HCT116 (cell line): Measurements from ENCODE around the gene CHAD.

ENCODE experiments used
- ATF3 ChIP-seq: IDR thresholded peaks from 2 replicates; pipeline ENCODE4 v1.6.1; 2012
- CTCF ChIP-seq, 3 experiments: fragments of 200-600 bp in 1 of 3; sonication (generic) in 1 of 3; IDR thresholded peaks in 2 of 3; conservative IDR thresholded peaks in 1 of 3; 2 replicates each; pipeline ENCODE4 v1.5.1; 2012 to 2017; ENCODE audit warnings: low read depth in 2 of 3, low read length in 2 of 3, antibody characterized with exemption in 1 of 3, borderline replicate concordance in 1 of 3, control low read depth in 1 of 3, mild to moderate bottlenecking in 1 of 3, mixed read lengths in 1 of 3, mixed run types in 1 of 3, moderate library complexity in 1 of 3; ENCODE audit not compliant: insufficient read depth in 1 of 3
- EZH2 ChIP-seq: fragments of 200-600 bp; sonication (generic); IDR thresholded peaks from 2 replicates; pipeline ENCODE4 v1.6.1; 2017; ENCODE audit warnings: antibody characterized with exemption, mixed run types
- POLR2A ChIP-seq: IDR thresholded peaks from 2 replicates; pipeline ENCODE4 v1.7.0; 2011; ENCODE audit warnings: borderline replicate concordance; ENCODE audit not compliant: insufficient read depth, insufficient read length; ENCODE audit errors: extremely low read depth
- POLR2AphosphoS5 ChIP-seq: IDR thresholded peaks from 2 replicates; pipeline ENCODE4 v1.6.1; 2011; ENCODE audit warnings: mild to moderate bottlenecking, low read depth, low read length, moderate library complexity
- RAD21 ChIP-seq: IDR thresholded peaks from 2 replicates; pipeline ENCODE4 v1.6.1; 2012; ENCODE audit warnings: low read depth, mild to moderate bottlenecking
- SP1 ChIP-seq: IDR thresholded peaks from 2 replicates; pipeline ENCODE4 v1.6.1; 2012; ENCODE audit warnings: low read depth
- YY1 ChIP-seq: IDR thresholded peaks from 2 replicates; pipeline ENCODE4 v1.6.1; 2011; ENCODE audit warnings: low read length, low read depth, moderate library complexity, mild to moderate bottlenecking; ENCODE audit not compliant: insufficient replicate concordance; ENCODE audit errors: extremely low read depth

- TF ChIP-seq RAD21: no peak
- no peak for TF ChIP-seq EZH2
- TF ChIP-seq SP1: no peak
- peak; percentile 64 to 85 (median 74); a peak in 5 of 6 replicates for TF ChIP-seq CTCF (IDR thresholded peaks at IDR 0.05 in 2 of 3, conservative IDR thresholded peaks at IDR 0.05 in 1 of 3; ENCODE audit: borderline replicate concordance in 1 of 3, insufficient read depth in 1 of 3, low read depth in 2 of 3, low read length in 2 of 3)
- TF ChIP-seq YY1: no peak
- no peak for TF ChIP-seq ATF3
- TF ChIP-seq POLR2A: peak; percentile 30
- TF ChIP-seq POLR2AphosphoS5: peak; percentile 40; the same call in 1 of the 2 replicates
Measured at GRCh38 chr17:50426814-50427787, 41.6 kb downstream of the CHAD start.
